H1 (cell line): ENCODE results near the gene HDAC11. TPM values are rescaled to one million over a fixed set of nuclear protein-coding genes. Genes with fewer than 3 reads are reported as not detected.

Experiments
- CTCF ChIA-PET: fragments of 300-600 bp; sonication (Branson Sonifier 250); formaldehyde crosslinking; loops from one replicate; lab custom pipeline; 2021; ENCODE audit not compliant: partially characterized antibody; lab: Charles Lee
- POLR2A ChIA-PET: fragments of 300-600 bp; sonication (Branson Sonifier 250); formaldehyde crosslinking; loops from one replicate; lab custom pipeline; 2021; ENCODE audit warnings: inconsistent platforms; ENCODE audit not compliant: partially characterized antibody; lab: Charles Lee
- DNase-seq, 2 experiments: peaks; one replicate each; pipeline versions ENCODE4 v3.0.0 to v3.0.0-alpha.2; 2010 to 2022; ENCODE audit warnings: low spot score in 2 of 2, low read depth in 1 of 2, mixed read lengths in 1 of 2
- FAIRE-seq: peaks from 2 replicates; lab custom pipeline; 2011; peaks lifted over from hg19 to GRCh38; lab: Jason Lieb, UNC
- H2AFZ ChIP-seq: 2 replicates; pipeline ENCODE4 v1.8.1; 2012; ENCODE audit warnings: low read length, inconsistent platforms
- H2AK5ac ChIP-seq: 2 replicates; pipeline ENCODE4 v1.6.1; 2013; ENCODE audit warnings: low read depth, low read length
- H2BK120ac ChIP-seq: replicated peaks from 2 replicates; pipeline ENCODE3; 2013; ENCODE audit warnings: low read depth, low read length, inconsistent platforms
- H2BK12ac ChIP-seq: 2 replicates; pipeline ENCODE4 v1.6.1; 2013; ENCODE audit warnings: low read depth, low read length
- H2BK15ac ChIP-seq: 2 replicates; pipeline ENCODE4 v1.6.1; 2013; ENCODE audit warnings: low read length
- H2BK20ac ChIP-seq: 2 replicates; pipeline ENCODE4 v1.6.1; 2013; ENCODE audit warnings: low read length
- H2BK5ac ChIP-seq: 2 replicates; pipeline ENCODE4 v1.6.1; 2013; ENCODE audit warnings: low read depth, low read length
- H3K14ac ChIP-seq: 2 replicates; pipeline ENCODE4 v1.6.1; 2013; ENCODE audit warnings: inconsistent platforms; ENCODE audit not compliant: insufficient read length
- H3K18ac ChIP-seq: 2 replicates; pipeline ENCODE4 v1.6.1; 2013; ENCODE audit warnings: low read length; ENCODE audit errors: extremely low read depth
- H3K23ac ChIP-seq: 2 replicates; pipeline ENCODE4 v1.6.1; 2013; ENCODE audit warnings: inconsistent platforms; ENCODE audit not compliant: insufficient read length
- H3K23me2 ChIP-seq: 2 replicates; pipeline ENCODE4 v1.6.1; 2013; ENCODE audit warnings: low read depth, low read length
- H3K27ac ChIP-seq: 2 replicates; pipeline ENCODE4 v1.6.1; 2011; ENCODE audit warnings: low read depth, low read length, inconsistent platforms
- H3K27me3 ChIP-seq, 4 experiments: replicated peaks in 1 of 4; 1 replicate in 1 of 4; 2 replicates in 3 of 4; pipeline versions ENCODE4 v1.6.1 to v1.8.1; 2011 to 2013; ENCODE audit warnings: low read length in 3 of 4, mild to moderate bottlenecking in 3 of 4, inconsistent platforms in 2 of 4, mixed read lengths in 2 of 4, moderate library complexity in 1 of 4; ENCODE audit not compliant: control insufficient read depth in 3 of 4, insufficient read depth in 3 of 4; ENCODE audit errors: extremely low read depth in 1 of 4
- H3K36me3 ChIP-seq, 4 experiments: 2 replicates each; pipeline versions ENCODE4 v1.6.1 to v1.8.1; 2011 to 2013; ENCODE audit warnings: mild to moderate bottlenecking in 4 of 4, low read length in 3 of 4, moderate library complexity in 2 of 4, control low read depth in 1 of 4, inconsistent platforms in 1 of 4; ENCODE audit not compliant: insufficient read depth in 4 of 4, control insufficient read depth in 2 of 4
- H3K4ac ChIP-seq: replicated peaks from 2 replicates; pipeline ENCODE3; 2013; ENCODE audit warnings: low read length, low read depth, mixed read lengths, inconsistent platforms; ENCODE audit not compliant: insufficient read length
- H3K4me1 ChIP-seq, 4 experiments: replicated peaks in 1 of 4; 1 replicate in 1 of 4; 2 replicates in 3 of 4; pipeline versions ENCODE4 v1.6.1 to v1.8.1; 2011 to 2013; ENCODE audit warnings: low read length in 3 of 4, inconsistent platforms in 2 of 4, mixed read lengths in 1 of 4; ENCODE audit not compliant: insufficient read depth in 4 of 4, control insufficient read depth in 3 of 4
- H3K4me2 ChIP-seq, 2 experiments: 2 replicates each; pipeline versions ENCODE4 v1.6.1 to v1.8.1; 2011 to 2013; ENCODE audit warnings: low read depth in 2 of 2, low read length in 2 of 2, control low read depth in 1 of 2, inconsistent platforms in 1 of 2, mild to moderate bottlenecking in 1 of 2; ENCODE audit not compliant: insufficient read depth in 1 of 2
- H3K4me3 ChIP-seq, 4 experiments: fragments of 200-600, 300-600 bp in 1 of 4; sonication (generic), shearing (Covaris generic), sonication (Bioruptor Twin) in 1 of 4; 2 replicates each; pipeline versions ENCODE4 v1.5.1 to v1.8.1; 2011 to 2016; ENCODE audit warnings: low read length in 4 of 4, low read depth in 3 of 4, control low read depth in 2 of 4, inconsistent platforms in 2 of 4, mild to moderate bottlenecking in 2 of 4, mixed read lengths in 1 of 4, moderate library complexity in 1 of 4; ENCODE audit not compliant: insufficient read depth in 2 of 4; ENCODE audit errors: extremely low read depth in 1 of 4
- H3K56ac ChIP-seq: replicated peaks from 2 replicates; pipeline ENCODE3; 2013; ENCODE audit warnings: low read depth, mild to moderate bottlenecking, mixed read lengths, low read length, inconsistent platforms; ENCODE audit not compliant: insufficient read length
- H3K79me1 ChIP-seq: 2 replicates; pipeline ENCODE4 v1.6.1; 2013; ENCODE audit warnings: low read depth, low read length, control low read depth
- H3K79me2 ChIP-seq, 2 experiments: 2 replicates each; pipeline versions ENCODE4 v1.6.1 to v1.8.1; 2012 to 2013; ENCODE audit warnings: low read length in 2 of 2, mild to moderate bottlenecking in 2 of 2, inconsistent platforms in 1 of 2; ENCODE audit not compliant: insufficient read depth in 2 of 2, control insufficient read depth in 1 of 2
- H3K9ac ChIP-seq, 4 experiments: replicated peaks in 1 of 4; 1 replicate in 1 of 4; 2 replicates in 3 of 4; pipeline versions ENCODE4 v1.6.1 to v1.8.1; 2011 to 2013; ENCODE audit warnings: low read depth in 3 of 4, low read length in 3 of 4, control low read depth in 2 of 4, mild to moderate bottlenecking in 2 of 4, moderate library complexity in 2 of 4, inconsistent platforms in 1 of 4; ENCODE audit errors: extremely low read depth in 1 of 4
- H3K9me3 ChIP-seq, 2 experiments: 2 replicates each; pipeline versions ENCODE4 v1.6.1 to v1.8.1; 2012 to 2013; ENCODE audit warnings: mild to moderate bottlenecking in 2 of 2, moderate library complexity in 2 of 2, control low read depth in 1 of 2, inconsistent platforms in 1 of 2, low read depth in 1 of 2, low read length in 1 of 2, mixed read lengths in 1 of 2; ENCODE audit not compliant: insufficient read depth in 2 of 2
- H4K20me1 ChIP-seq, 2 experiments: replicated peaks in 1 of 2; 2 replicates each; pipeline versions ENCODE3 to v1.8.1; 2011 to 2013; ENCODE audit warnings: inconsistent platforms in 2 of 2, low read length in 2 of 2, mild to moderate bottlenecking in 1 of 2; ENCODE audit not compliant: insufficient read depth in 2 of 2, control insufficient read depth in 1 of 2
- H4K5ac ChIP-seq: 2 replicates; pipeline ENCODE4 v1.6.1; 2013; ENCODE audit warnings: low read length, low read depth, mixed read lengths, inconsistent platforms; ENCODE audit not compliant: insufficient read length
- H4K8ac ChIP-seq: 2 replicates; pipeline ENCODE4 v1.8.0; 2013; ENCODE audit warnings: mild to moderate bottlenecking, moderate library complexity, low read length, inconsistent platforms; ENCODE audit not compliant: insufficient read depth; ENCODE audit errors: extremely low read depth
- H4K91ac ChIP-seq: replicated peaks from 2 replicates; pipeline ENCODE3; 2013; ENCODE audit warnings: low read length, mixed read lengths, inconsistent platforms; ENCODE audit not compliant: insufficient read length
- CEBPB ChIP-seq: IDR thresholded peaks from 2 replicates; pipeline ENCODE4 v1.6.1; 2012; ENCODE audit warnings: low read depth, low read length
- EGR1 ChIP-seq: IDR thresholded peaks from 2 replicates; pipeline ENCODE4 v1.6.1; 2011; ENCODE audit warnings: low read depth, low read length, borderline replicate concordance
- KDM5A ChIP-seq: fragments of 200-600 bp; IDR thresholded peaks from 2 replicates; pipeline ENCODE4 v1.7.1; 2012; ENCODE audit warnings: mild to moderate bottlenecking, low read length, inconsistent platforms, mixed read lengths
- RBBP5 ChIP-seq: IDR thresholded peaks from 2 replicates; pipeline ENCODE4 v1.7.1; 2012; ENCODE audit warnings: low read depth, mild to moderate bottlenecking, inconsistent platforms, low read length, moderate library complexity, borderline replicate concordance
- SAP30 ChIP-seq: fragments of 300-600 bp; sonication (generic); IDR thresholded peaks from 2 replicates; pipeline ENCODE4 v1.7.1; 2012; ENCODE audit warnings: low read length, moderate library complexity, mild to moderate bottlenecking, inconsistent platforms; ENCODE audit not compliant: insufficient read depth, insufficient replicate concordance
- SRF ChIP-seq: IDR thresholded peaks from 2 replicates; pipeline ENCODE4 v1.6.1; 2011; ENCODE audit warnings: mild to moderate bottlenecking, low read depth, low read length, moderate library complexity
- TBP ChIP-seq: IDR thresholded peaks from 2 replicates; pipeline ENCODE4 v1.6.1; 2011; ENCODE audit warnings: low read depth, low read length, improper control_type of control experiment
- TEAD4 ChIP-seq: IDR thresholded peaks from 2 replicates; pipeline ENCODE4 v1.6.1; 2012; ENCODE audit warnings: low read depth, low read length, inconsistent platforms, mixed read lengths
- WGBS, 2 experiments: shearing (Covaris generic) in 1 of 2; methylation state at CpG; one replicate each; pipeline versions ENCODE4 v1.1.6 to v1.1.7; 2013 to 2015; ENCODE audit warnings: low lambda C conversion rate in 2 of 2, mixed read lengths in 2 of 2, inconsistent platforms in 1 of 2, low coverage in 1 of 2, missing lambda C conversion rate in 1 of 2; ENCODE audit not compliant: insufficient replicate concordance in 2 of 2, insufficient coverage in 1 of 2, insufficient read length in 1 of 2; ENCODE audit errors: extremely low coverage in 1 of 2, missing lambda C conversion rate in 1 of 2; 5-methylcytosine and 5-hydroxymethylcytosine counted together
- polyA plus RNA-seq, 7 experiments: library from polyadenylated mRNA; depleted of rRNA in 3 of 7; stranded (reverse) in 5 of 7; unstranded in 2 of 7; fragments of >200 nt in 5 of 7; fragments of 200-250 nt in 2 of 7; gene quantifications; 1 replicate in 5 of 7; 2 replicates in 1 of 7; 4 replicates in 1 of 7; pipeline versions ENCODE4 v1.2.1 to v1.2.3, GENCODE V29; 2011 to 2013; ENCODE audit warnings: missing spikeins in 2 of 7, mixed read lengths in 2 of 7
- total RNA-seq: library from RNA; stranded (reverse); fragmentation: NEBNext Ultra II Directional; extraction: Animal tissue kit (Norgen Biotek cat#: 25700); gene quantifications from 2 replicates; pipeline ENCODE4 v1.2.1, GENCODE V29; 2021

The HDAC11 gene
- total and polyA plus RNA-seq, 2 of the 8 experiments (the other 6 are each of a cell fraction or from before 2014, with no cell fraction given) = 6.8 to 7.4 TPM

- Histone ChIP-seq H3K18ac (peak overlapping the region; percentile 10; the same call in 1 of the 2 replicates), H3K56ac (no peak overlapping the region), H2AFZ (no peak overlapping the region), H2BK5ac (no peak overlapping the region), H3K79me1 (no peaks in the 10 kb centered on the region), H3K14ac (no peak overlapping the region), H4K8ac (no peak overlapping the region), H2BK12ac (no peak overlapping the region), H3K9ac (no peak overlapping the region), H3K4me2 (no peak overlapping the region), H3K23ac (no peak overlapping the region), H3K27ac (no peak overlapping the region), H4K91ac (no peak overlapping the region), H3K79me2 (no peaks in the 10 kb centered on the region), H2BK20ac (no peak overlapping the region), H3K4me1 (peaks cover 0 to 17% (median 4%) of the 10 kb centered on the region in 4 experiments; a peak in 6 of 7 replicates), H3K36me3 (no peaks in the 10 kb centered on the region), H3K9me3 (no peaks in the 10 kb centered on the region), H3K4ac (no peak overlapping the region), H3K23me2 (no peaks in the 10 kb centered on the region), H2BK120ac (no peak overlapping the region), H4K5ac (no peak overlapping the region), H2AK5ac (no peak overlapping the region), H3K4me3 (no peak overlapping the region), H4K20me1 (no peaks in the 10 kb centered on the region), H3K27me3 (peaks cover 0 to 6% (median 3%) of the 10 kb centered on the region in 4 experiments; a peak in 5 of 7 replicates), H2BK15ac (no peak overlapping the region)
- FAIRE-seq (no peak), DNase-seq (no peak)
- CTCF ChIA-PET = interaction anchor here (1.3 to 51.2 kb wide), 2 partner anchors 36 to 62 kb away, joined by 3 to 856 read pairs; no protein-coding TSS in a partner anchor
- TF ChIP-seq RBBP5 = no peak
- no peak for TF ChIP-seq TEAD4
- no peak for TF ChIP-seq SAP30
- TF ChIP-seq TBP = no peak
- TF ChIP-seq EGR1 = no peak
- TF ChIP-seq SRF = no peak
- TF ChIP-seq CEBPB = 0 out of 2 replicates have a peak, but pooled peaks have one; percentile 7
- no peak for TF ChIP-seq KDM5A
- POLR2A ChIA-PET = no interaction called here
- WGBS, 2 experiments = 90% methylated on average over 5 of the region's 5 CpGs; no CpG with 5 or more reads in 1 of the 2 experiments
These were observed 63.1 kb downstream of the HDAC11 start for GRCh38 chr3:13543253-13543652.
